ENCODE results near the gene SZT2.

SZT2 gene

GRCh38 chr1:43426221-43426620 is 36.5 kb downstream of the SZT2 start:
- DNase-seq: no peak

DNA sequence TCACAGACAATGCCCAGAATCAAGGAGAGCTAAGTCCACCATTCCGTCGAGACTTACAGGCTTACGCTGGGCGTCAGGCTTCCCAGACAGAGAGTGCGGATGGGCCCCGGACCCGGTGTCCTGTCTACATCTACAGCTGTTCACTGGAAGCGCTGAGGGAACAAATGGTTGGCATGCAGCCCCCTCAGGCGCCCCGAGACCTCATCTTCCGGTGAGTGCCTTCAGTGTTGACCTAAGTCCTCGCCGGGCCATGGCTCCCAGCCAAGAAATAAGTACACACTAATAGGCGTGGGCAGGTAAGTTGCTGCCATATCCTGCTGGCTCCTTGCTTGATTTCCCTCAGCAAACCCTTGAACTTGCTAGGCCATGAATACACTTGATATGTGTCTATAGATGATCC is 37.8 kb downstream of the SZT2 start:
- DNase-seq: no peak

GRCh38 chr1:43427941-43428340 is 38.2 kb downstream of the SZT2 start:
- no peak for DNase-seq

- no peak for DNase-seq
Observed at GRCh38 chr1:43430831-43431230, 41.1 kb downstream of the SZT2 start.

- no peak for DNase-seq
Observed at GRCh38 chr1:43431676-43432075, 42.0 kb downstream of the SZT2 start.

- DNase-seq: no peak
Observed at GRCh38 chr1:43432171-43432860, 42.6 kb downstream of the SZT2 start.

DNA sequence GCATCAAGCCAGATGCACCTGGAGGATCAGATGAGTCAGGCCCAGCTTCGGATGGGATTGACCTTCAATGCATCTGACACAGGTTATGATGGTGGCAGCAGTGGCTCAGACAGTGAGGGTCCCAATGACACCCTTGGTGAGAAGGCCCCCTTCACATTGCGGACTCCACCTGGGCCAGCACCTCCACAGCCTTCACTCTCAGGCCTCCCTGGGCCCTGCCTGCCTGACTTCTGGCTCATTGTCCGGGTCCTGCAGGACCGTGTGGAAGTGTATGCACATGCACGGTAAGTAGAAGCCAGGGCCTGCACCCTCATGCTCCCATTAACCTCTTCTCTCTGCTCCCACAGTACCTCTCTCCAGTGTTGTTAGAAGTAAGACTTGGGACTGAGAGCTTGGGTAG is 43.2 kb downstream of the SZT2 start:
- DNase-seq: no peak

DNA sequence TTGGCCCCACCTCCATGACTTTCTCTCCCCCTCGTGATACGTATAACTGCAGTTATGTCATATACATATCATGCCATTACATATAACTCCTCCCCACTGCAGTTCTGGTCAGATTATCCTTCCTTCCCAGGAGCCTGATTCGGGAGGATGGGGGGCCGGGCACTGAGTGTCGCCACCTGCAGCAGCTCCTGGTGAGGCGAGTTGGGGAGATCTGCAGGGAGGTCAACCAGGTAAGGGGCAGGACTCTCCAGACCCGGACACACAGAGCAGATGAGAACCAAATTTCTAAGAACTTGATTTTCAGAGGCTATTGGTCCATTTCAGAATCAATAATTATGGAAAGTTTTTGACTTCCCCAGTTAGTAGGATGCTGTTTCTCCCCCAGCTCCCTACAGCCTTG is 44.6 kb downstream of the SZT2 start:
- no peak for DNase-seq

- no peak for DNase-seq
Observed at GRCh38 chr1:43435146-43436145, 45.7 kb downstream of the SZT2 start.

- no peak for DNase-seq
Observed at GRCh38 chr1:43436371-43436770, 46.7 kb downstream of the SZT2 start.

GRCh38 chr1:43437031-43437973 is 47.6 kb downstream of the SZT2 start:
- DNase-seq: no peak

DNA sequence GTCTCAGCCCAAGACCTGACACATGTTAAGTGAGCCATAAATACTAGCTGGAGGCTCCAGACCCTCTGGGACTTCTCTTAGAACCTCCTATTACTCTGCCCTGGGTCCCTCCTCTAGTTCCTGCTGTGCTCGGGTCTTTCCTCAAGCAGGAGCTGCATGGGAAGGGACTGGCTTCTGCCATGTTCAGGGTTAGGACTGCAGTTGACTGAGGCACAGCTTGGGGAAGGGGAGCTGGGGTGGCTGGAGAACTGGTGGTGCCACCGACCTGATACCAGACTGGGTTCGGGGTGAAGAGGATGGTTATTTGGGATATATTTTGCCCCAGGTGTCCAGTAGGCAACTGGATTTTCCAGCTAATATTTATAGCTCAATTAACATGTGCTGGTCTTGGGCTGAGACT is 48.3 kb downstream of the SZT2 start:
- no peak for DNase-seq

GRCh38 chr1:43438576-43438952 is 48.9 kb downstream of the SZT2 start:
- DNase-seq: no peak

DNA sequence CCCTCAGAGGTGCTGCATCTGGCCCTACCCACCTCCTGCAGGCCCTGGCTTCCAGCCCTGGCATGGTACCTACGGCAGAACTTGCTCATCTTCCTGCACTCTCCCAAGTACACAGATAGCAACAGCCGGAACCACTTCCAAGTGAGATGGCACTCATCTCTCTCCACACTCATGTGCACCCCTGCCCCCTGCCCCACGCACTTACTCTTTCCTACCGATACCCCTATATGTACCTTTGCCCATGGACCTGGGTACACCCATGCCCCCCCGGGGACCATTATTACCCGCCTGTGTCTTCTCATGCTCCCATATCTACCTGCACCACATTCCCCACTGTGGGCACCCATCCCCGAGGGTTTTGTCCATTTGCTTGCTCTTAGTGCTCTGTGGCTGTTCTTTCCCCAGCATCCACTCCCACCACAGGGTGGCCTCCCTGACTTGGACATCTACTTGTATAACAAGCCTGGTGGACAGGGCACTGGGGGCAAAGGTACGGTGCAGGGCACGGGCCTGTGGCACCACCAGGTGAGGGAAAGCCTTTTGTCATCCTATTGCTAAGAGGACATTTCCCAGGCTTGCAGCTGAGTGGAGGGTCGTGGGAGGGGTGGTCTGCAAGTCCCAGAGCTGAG is 49.4 kb downstream of the SZT2 start:
- DNase-seq: no peak

DNA sequence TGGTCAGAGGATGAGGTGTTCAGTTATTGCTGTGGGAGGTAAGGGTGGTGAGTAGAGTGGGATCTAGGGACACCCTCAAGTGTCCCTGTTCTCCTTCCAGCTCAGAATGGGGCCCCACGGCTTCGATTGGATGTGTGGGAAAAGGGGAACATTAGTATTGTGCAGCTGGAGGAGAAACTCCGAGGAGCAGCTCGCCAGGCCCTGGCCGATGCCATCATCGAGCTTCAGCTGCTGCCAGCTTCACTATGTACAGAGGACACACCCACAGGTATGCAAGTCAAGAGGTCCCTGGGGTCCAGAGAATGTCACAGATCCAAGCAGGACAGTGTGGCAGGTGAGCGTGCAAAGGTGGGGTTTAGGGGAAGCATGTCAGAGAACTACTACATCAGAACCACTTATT is 50.1 kb downstream of the SZT2 start:
- no peak for DNase-seq

DNA sequence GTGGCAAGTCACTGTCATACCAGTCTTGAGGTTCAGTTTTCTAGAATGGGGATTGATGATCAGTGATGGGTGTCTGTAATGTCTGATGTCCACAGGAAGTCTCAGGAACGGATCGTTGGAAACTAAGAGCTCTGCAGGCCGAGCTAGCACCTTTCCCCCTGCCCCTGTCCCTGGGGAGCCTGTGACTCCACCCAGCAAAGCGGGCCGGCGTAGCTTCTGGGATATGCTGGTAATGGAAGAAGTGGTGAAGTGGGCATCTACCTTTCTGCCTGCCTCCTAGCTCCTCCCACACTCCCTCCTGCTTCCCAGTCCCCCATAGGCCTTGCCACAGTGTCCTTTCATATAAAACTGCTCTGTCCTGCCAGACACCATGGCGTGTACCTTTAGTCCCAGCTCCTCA is 50.7 kb downstream of the SZT2 start:
- DNase-seq: no peak

- DNase-seq: no peak
Observed at GRCh38 chr1:43441166-43441893, 51.6 kb downstream of the SZT2 start.

GRCh38 chr1:43441894-43442637 is 52.4 kb downstream of the SZT2 start:
- no peak for DNase-seq

- no peak for DNase-seq
Observed at GRCh38 chr1:43442756-43443155, 53.1 kb downstream of the SZT2 start.

DNA sequence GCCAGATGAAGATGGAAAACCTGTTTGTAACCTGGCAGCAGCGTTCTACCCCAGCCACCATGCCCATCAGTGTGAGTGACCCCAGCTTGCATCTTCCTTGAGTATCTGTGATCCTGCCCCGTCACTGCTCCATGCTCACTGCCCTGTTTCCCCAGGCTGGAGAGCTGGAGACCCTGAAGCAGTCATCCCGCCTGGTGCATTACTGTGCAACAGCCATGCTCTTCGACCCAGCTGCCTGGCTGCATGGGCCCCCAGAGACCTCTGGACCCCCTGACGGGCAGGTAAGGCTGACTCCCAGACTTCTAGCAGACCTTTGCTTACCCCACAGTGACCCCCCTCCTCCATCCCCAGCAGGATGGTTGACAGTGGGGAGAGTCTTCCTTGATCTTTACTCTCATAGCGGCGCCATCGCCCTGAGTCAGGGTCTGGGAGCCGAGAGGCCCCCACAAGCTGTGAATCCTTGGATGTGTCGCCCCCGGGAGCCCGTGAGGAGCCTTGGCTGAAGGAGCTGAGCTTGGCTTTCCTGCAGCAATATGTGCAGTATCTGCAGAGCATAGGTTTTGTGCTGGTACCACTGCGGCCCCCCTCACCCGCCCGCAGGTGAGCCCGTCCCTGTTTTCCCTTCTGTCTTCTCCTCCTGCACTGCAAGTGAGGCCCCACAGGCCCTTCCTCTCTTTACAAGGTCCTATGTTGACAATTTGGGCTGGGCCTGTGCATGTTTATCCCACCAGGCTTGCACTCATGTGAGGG is 53.7 kb downstream of the SZT2 start:
- no peak for DNase-seq

Data from hippocampal formation (tissue), 2 donors.